G401 (cell line): ENCODE results near the gene PRR5L. TPM values are rescaled to one million over a fixed set of nuclear protein-coding genes. Genes with fewer than 3 reads are reported as not detected.
"Not testable (repeated sequence)": the region's sequence is repeated elsewhere in the genome, so short reads cannot be mapped to it uniquely, and the experiment has no call there.

Experiments used
- DNase-seq: peaks from one replicate; pipeline ENCODE4 v3.0.0-alpha.2; 2015; ENCODE audit warnings: low spot score
- in situ Hi-C: cut with HindIII; loops from 2 replicates; pipeline ENCODE4 v1.10.0; 2016; ENCODE audit warnings: low sequenced_read_pairs, mixed read lengths
- total RNA-seq: library from RNA; depleted of rRNA; stranded (reverse); fragments of >200 nt; shearing (Covaris generic); gene quantifications from 2 replicates; pipeline ENCODE4 v1.2.3, GENCODE V29; 2014

PRR5L gene
- total RNA-seq, 1 experiment from 2014 or later: not detected

GRCh38 chr11:36467012-36467411 is 170.9 kb downstream of the PRR5L start:
- no peak for DNase-seq
- in situ Hi-C loops: no loop called here

- in situ Hi-C loops: no loop called here
- DNase-seq: no peak
These were observed 171.8 kb downstream of the PRR5L start for GRCh38 chr11:36467916-36468315.

GRCh38 chr11:36469063-36469462 is 173.0 kb downstream of the PRR5L start:
- no peak for DNase-seq
- in situ Hi-C loops: no loop called here

- no peak for DNase-seq
- in situ Hi-C loops: no loop called here
These were observed 174.1 kb downstream of the PRR5L start for GRCh38 chr11:36469881-36470802.

GRCh38 chr11:36471577-36471976 is 175.5 kb downstream of the PRR5L start:
- in situ Hi-C loops: no loop called here
- DNase-seq: no peak

GRCh38 chr11:36475192-36475591 is 179.1 kb downstream of the PRR5L start:
- DNase-seq: no peak
- in situ Hi-C loops: no loop called here

- peak; percentile 65 for DNase-seq
- in situ Hi-C loops: no loop called here
These were observed 182.7 kb downstream of the PRR5L start for GRCh38 chr11:36478700-36479329.

GRCh38 chr11:36480833-36481232 is 184.7 kb downstream of the PRR5L start:
- in situ Hi-C loops: no loop called here
- DNase-seq: no peak

- in situ Hi-C loops, DNase-seq: not testable (repeated sequence)
These were observed 187.0 kb downstream of the PRR5L start for GRCh38 chr11:36483042-36483441.

- in situ Hi-C loops: no loop called here
- DNase-seq: no peak
These were observed 189.4 kb downstream of the PRR5L start for GRCh38 chr11:36485298-36486002.

- in situ Hi-C loops: no loop called here
- no peak for DNase-seq
These were observed 191.5 kb downstream of the PRR5L start for GRCh38 chr11:36487619-36488018.

GRCh38 chr11:36488096-36488495 is 192.0 kb downstream of the PRR5L start:
- in situ Hi-C loops: no loop called here
- no peak for DNase-seq

GRCh38 chr11:36490026-36490806 is 194.1 kb downstream of the PRR5L start:
- no peak for DNase-seq
- in situ Hi-C loops: no loop called here

GRCh38 chr11:36492724-36493304 is 196.7 kb downstream of the PRR5L start:
- in situ Hi-C loops: no loop called here
- peak; percentile 76 for DNase-seq

GRCh38 chr11:36493332-36493731 is 197.2 kb downstream of the PRR5L start:
- DNase-seq: no peak
- in situ Hi-C loops: no loop called here

- in situ Hi-C loops: no loop called here
These were observed 202.6 kb downstream of the PRR5L start for GRCh38 chr11:36498721-36499120.

GRCh38 chr11:36499315-36499714 is 203.2 kb downstream of the PRR5L start:
- no peak for DNase-seq
- in situ Hi-C loops: no loop called here

More at GRCh38 chr11:36498721-36499120, 202.6 kb downstream of the PRR5L start:
- DNase-seq: no peak

- no peak for DNase-seq
- in situ Hi-C loops: no loop called here
These were observed 204.2 kb downstream of the PRR5L start for GRCh38 chr11:36500315-36500721.

- in situ Hi-C loops: no loop called here
These were observed 205.1 kb downstream of the PRR5L start for GRCh38 chr11:36501236-36501635.

More at GRCh38 chr11:36501236-36501635, 205.1 kb downstream of the PRR5L start:
- DNase-seq: no peak
